GM19025 (cell line): ENCODE results near the gene LBX1.

ENCODE experiments used
- ATAC-seq: cut with Tn5 transposase; IDR thresholded peaks from one replicate; pipeline ENCODE4 v1.9.1; 2021; ENCODE audit warnings: mild to moderate bottlenecking, low read depth, moderate library complexity; ENCODE audit not compliant: unreplicated experiment

The LBX1 gene

GRCh38 chr10:101244321-101245050 lies 15.2 kb upstream of the LBX1 start:
- no peak for ATAC-seq

DNA sequence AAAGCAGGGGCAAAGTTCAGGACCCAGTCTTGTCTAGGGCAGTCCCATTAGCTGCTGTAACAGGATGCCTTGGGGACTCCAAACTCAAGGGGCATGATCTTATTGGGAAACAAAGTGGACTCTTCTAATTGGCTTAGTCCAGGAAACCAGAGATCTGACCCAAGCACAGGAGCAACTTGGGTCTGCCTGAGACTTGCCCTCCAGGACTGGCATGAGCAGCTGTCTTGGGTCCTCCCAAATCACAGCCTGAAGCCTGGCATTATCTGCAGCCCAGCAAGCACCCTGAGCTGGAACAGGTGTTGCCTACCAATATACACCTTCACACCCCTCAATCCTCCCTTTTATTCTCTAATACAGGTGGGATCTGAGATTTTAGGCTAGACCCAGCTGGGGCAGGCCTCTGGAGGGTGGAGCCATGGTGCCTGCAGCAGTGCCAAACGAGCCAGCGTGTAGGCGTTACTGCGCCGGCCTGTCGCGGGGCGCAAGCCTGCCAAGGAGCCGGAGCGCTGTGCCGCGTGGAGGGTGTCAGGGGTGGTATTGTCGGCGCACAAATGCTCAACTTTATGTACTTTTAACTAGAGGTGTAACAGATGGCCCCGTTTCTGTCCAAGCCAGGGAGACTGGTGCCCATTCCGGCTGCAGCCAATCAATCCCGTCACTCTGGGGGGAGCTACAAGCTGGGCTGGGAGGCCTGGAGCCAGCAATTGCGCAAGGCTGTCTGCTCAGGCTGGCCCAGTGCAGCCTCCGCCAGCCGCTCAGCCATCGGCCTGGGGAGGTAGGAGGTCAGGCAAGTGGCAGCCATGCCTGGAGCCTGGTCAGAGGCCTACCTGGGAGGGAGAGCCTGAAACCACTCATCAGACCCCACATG lies 12.8 kb upstream of the LBX1 start:
- no peak for ATAC-seq

DNA sequence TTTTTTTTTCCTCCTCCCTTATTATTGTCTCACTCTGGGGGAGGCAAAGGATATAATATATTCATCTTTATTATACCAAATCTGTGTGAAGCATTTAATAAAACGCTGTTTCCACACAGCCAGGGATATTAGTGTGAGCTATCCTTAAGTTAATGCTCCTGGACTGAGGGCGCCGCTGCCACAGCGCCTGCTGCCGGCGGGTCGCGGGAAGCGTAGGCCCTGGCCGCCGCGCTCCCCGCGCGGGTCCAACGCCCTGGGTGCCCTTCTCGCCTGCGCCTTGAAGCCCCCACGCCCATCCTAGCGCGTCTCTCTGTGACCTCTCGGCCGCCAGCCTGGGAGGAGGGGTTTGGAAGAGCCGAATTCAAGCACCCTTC lies 9.5 kb upstream of the LBX1 start:
- ATAC-seq, result no peak

DNA sequence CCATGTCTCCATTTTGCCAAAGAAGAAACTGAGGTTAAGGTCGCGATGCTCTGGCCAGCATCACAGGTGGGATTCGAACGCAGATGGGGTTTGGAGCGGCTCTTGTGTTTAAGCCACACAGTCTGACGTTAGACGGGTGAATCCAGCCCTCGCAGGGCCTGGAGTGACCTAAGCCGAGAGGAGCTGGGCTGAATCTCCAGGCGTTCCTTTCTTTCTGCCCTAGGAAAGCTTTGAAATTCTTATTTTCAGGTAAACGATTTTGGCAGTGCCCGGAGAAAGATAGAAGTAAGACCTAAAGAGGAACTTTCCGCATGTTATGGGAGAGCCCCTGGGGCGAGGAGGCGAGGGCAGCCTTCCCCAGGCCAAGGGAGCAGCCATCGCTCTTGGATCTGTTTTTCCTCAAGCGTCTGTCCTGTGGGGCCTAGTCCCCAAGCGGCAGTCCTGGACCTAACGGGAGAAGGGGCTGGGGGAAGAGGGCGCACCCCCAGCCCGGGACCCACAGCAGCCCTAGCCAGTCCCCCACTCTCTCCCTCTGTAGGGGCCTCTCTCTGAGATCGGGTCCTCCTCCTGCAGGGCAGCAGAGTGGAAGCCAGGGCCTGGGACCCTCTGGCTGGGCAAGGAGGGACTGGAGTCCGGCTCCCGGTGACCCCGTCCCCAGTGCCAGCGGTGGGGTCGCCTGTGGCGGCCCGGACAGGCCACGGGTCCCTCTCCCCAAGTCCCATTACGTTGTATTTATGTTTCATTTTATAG lies 8.9 kb upstream of the LBX1 start:
- no peak for ATAC-seq

DNA sequence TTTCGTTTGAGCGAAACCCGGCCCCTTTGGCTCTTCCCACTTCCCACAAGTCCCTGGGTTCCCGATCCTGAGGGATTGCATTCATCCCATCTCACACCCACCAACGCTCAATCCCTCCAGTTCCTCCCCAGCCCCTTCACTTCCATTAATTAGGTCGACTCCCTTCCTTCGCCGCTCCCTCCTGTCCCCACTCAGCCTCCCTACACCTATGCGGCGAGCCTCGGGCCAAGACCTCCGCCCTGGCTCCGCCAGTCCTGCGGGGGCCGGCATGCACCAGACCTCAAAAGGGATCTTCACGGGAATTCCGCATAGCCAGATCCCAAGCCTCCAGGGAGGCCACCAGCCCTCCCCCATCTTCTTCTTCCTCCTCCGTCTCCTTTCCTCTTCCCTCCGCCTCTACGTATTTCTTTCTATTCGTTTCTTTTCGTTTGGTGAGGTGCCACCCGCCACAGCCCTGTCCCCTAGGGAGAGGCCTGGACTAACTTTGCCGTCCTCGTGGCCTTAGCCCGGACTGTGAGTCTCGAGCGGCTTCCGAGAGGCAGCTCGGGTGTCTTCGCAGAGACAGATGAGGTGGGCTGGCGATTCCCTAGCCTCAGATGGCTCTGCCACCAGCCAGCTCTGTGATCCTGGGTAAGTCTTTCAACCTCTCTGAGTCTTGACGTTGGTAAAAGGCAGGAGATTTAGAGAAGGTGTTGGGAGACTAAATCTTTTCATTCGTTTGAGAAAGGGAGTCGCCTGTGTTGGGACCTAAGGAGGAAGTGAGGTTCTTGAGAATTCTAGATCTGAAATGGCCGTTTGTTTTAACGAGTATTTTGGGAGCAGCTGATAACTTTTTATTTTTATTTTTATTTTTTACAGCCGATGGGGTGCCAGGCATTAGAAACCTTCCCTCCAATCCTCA lies 8.1 kb upstream of the LBX1 start:
- no peak for ATAC-seq

DNA sequence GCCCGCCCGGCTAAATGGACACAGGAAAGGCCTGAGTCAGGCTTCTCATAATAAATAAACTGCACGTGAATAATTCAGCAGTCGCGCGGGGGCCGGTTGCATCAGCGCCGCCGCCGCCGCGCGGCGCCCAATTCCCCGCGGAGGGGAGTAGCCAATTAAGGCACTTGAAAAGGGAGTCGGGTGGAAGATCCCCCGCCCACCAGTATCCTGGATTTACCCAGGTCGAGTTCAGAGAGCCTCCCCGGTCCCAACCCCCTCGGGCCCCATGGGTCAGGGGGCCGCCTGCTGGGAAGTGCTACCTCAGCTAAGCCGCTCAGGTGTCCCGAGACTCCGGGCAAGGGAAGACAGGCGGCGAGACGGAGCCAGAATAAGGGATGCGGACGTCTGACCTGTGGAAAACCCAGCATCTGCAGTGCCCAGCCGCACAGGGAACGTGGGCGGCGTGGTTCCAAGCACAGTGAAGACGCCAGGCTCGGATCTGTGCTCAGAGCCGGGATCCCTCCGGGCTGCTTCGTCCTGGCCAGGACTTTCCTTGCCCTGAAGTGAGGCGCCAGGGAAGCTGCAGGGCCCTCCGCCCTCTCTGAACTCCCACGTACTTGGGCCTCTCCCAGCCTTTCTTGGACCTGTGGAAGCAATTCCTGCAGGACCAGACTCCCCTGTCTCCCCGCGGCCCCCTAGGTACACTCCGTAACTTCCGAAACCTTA lies 7.3 kb upstream of the LBX1 start:
- no peak for ATAC-seq

DNA sequence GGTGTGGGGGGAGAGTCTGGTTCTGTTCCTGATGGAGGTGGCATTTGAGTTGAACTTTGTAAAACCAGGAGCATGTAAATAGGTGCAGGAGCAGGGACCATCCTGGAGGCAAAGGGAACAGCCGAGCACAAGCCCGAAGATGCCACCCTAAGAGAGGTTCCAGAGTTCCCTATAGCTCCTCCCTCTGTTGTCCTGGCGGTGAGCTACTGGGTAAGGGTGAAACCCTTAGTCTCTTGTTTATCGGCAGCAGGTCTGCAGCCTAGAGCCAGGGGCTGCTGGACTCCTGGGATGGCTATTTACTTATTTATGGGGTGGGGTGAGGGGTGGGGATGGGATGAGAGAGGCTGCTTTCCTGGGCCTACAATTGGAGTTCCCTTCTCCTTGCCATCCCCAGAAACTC lies 6.5 kb upstream of the LBX1 start:
- ATAC-seq, result no peak

GRCh38 chr10:101234333-101234732 lies 5.1 kb upstream of the LBX1 start:
- no peak for ATAC-seq

DNA sequence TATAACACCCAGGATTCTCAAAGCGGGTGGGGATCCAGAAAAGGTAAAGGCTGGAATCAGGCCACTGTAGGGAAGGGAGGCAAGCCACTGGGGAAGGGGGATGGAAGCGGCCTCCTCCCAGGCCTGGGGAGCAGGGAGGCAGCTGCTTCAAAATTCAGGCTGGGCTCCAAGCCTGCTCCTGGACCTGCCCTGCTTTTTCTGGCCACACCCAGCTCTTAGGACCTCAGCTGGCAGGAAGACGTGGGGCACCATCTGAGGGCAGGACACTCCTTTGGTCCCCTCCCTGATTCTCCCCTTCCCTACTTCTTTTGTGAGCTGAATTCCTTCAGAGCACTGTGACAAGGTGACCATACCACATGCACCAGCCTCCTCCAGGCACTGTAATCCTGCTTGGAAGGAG lies 4.6 kb upstream of the LBX1 start:
- ATAC-seq, result no peak

DNA sequence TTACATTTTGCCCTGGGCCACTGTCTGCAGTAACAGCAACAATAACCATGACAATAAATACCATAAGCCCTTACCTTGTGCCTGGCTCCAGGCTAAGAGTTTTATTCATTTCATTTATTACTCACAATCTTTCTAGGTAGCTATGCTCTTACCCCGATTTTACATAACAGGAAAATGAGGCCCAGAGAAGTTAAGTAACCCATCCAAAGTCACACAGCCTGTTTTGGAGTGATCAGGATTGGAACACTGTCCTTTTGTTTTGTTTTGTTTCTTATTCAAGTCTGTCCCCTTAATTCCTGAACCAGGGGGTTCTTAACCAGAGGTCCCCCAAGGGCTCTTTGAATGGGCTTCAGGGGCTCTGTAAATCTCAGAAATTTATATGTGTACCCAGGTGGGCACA lies 4.2 kb upstream of the LBX1 start:
- ATAC-seq, result no peak

- no peak for ATAC-seq
Observed at GRCh38 chr10:101231912-101232689, 2.8 kb upstream of the LBX1 start.

DNA sequence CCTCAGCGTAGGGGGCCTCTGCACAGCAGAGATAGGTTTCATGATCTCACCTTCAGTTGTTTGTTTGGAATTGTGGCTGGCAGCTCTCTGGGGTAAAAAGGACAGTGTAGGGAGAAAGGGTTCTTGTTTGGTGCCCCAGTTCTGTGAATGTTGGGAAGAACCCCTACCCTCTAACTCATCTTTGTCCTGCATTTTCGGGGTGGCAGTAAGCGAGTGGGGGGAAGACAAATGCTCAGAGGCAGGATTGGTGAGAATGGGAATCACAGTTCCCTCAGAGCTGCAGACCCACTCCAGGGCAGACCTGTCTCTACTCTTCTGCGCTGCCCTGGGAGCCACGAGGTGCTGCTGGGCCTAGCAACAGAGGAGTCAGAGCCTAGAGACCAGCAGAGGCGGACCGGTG lies 1.8 kb upstream of the LBX1 start:
- no peak for ATAC-seq

DNA sequence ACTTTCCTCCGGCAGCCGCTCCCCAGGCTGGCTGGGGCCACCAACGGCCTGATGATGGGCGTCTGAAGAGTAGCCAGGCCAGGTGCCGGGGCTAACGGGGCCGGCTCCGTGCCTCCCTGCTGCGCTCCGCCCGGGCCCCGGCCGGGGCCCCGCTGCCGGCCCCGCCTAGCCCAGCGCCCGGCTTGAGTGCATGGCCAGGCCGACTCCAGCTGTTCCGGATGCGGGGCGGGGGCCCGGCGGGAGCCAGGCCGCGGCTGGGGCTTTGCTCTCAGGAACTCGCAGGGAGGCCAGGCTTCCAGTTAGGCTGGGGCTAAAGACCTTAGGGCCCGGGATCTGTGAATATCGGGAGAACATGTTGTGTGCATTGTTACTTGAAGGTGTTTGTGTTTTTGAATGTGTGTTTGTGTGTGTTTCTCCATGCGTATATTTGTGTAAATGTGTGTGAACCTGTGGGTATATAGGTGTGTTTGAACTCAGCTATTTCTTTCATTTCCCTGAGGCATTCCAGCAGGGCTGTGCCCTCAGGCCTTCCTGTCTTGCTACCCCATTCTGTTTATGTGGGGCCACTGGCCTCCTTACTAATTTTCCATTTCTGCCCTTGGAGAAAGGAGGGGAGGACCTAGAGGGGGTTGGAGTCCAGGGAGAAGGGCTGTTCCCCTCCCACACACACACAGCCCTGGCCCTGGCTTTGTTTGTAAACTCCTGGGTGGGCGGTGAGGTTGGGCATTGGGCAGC lies 1.1 kb upstream of the LBX1 start:
- ATAC-seq, result no peak

GRCh38 chr10:101228966-101229265 lies 347 bp downstream of the LBX1 start:
- ATAC-seq, result no peak

DNA sequence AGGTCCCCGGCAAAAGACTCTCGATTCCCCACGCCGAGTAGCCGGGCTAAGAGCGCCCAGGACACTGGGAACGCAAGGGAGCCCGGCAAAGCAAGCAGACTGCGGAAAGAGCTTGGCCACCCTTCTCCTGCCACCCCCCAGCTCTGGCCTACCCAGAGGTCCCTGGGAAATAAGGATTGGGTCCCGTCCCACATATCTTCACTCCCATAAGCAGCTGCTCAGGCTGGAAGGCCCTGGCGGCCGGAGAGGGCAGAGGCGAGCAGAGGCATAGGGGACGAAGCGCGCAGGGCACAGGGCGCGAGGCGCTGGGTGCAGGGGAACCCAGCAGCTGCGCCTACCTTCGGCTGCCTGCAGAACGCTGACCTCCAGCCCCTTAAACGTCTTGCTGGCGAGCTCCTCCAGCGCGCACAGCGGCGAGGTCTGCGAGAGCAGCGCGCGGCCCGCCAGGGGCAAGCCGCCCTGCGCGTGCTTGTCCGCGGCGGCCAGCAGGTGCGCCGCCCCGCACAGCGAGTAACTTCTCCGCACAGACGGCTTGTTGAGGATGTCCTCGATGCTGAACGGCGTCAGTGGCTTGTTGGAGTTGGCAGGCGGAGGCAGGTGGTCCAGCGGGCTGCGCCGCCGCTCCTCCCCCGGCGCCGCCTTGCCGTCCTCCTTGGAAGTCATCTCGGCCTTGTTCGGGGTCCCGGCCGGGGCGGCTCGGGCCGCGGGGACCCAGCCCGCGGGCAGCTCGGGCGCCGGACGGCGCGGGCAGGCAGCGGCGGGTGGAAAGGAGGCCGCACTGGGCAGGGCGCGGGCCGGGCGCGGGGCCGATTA lies 904 bp downstream of the LBX1 start:
- no peak for ATAC-seq

DNA sequence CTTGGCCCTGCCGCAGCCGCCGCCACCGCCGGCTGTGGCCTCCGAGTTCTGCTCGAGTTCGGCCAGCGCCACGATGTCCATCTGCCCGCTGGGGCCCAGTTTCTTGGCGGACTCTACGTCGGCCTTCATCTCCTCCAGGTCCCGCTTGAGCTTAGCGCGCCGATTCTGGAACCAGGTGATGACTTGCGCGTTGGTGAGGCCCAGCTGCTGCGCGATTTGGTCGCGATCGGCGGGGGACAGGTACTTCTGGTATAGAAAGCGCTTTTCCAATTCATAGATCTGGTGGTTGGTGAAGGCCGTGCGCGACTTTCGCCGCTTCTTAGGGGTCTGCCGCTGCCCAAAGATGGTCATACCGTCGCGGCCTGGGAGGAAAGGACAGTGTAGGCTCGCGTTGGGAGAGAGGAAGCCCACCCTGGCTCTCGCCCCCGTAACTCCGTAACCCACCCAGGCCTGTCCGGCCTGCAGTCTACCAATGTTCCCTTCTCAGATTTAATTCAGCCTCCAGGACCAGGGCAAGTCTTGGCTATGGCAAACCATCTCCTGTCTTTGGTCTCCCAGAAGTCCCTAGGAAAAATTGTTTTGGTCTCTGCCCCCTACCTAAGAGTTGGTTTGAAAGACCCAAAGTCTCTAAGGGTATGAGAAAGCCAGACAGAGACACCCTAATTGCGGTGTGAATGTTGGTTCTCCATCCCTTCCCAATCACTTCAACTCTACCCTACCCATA lies 1.7 kb downstream of the LBX1 start:
- ATAC-seq, result no peak
